Esophagus squamous epithelium (tissue), 4 donors: ENCODE measurements around the gene LAMB2.

Experiments
- CTCF ChIP-seq, 6 experiments: fragments of 450-650 bp in 4 of 6; fragments of 200-600 bp in 2 of 6; sonication (generic) in 2 of 6; IDR thresholded peaks; one replicate each; pipeline ENCODE4 v1.5.1; 2016 to 2019; ENCODE audit warnings: antibody characterized with exemption in 6 of 6, mild to moderate bottlenecking in 4 of 6, moderate library complexity in 4 of 6
- POLR2A ChIP-seq, 4 donors: fragments of 450-650 bp; IDR thresholded peaks; one replicate each; pipeline ENCODE4 v1.6.1; 2017; ENCODE audit warnings: antibody characterized with exemption in 4 of 4, mild to moderate bottlenecking in 4 of 4, moderate library complexity in 3 of 4

DNA sequence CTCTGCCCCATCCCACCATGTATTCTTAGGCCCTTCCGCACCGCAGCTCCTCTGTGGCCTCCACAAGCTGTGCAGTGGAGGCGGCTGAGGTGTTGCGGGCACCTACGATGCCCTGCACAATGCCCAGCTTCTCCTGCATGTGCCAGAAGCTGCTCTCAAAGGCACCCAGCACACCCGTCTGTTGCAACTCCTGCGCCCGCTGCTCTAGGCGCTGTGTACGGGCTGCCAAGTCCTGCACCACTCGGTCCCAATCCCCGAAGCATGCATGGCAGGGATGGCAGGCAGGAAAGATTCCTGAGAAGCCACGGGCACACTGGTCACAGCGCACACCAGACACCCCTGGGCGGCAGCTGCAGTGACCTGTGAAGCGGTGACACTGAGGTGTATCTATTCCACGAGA is 9.2 kb downstream of the LAMB2 start:
- TF ChIP-seq CTCF (IDR thresholded peaks at IDR 0.05) = no peak
- no peak for TF ChIP-seq POLR2A (IDR thresholded peaks at IDR 0.05)
